Thyroid gland (tissue), 4 donors: Measurements from ENCODE around the gene SRGAP2B.
"Not testable (repeated sequence)": the region's sequence is repeated elsewhere in the genome, so short reads cannot be mapped to it uniquely, and the experiment has no call there.

ENCODE experiments used
- CTCF ChIP-seq, 6 experiments: fragments of 200-600 bp in 3 of 6; fragments of 450-650 bp in 3 of 6; sonication (generic) in 3 of 6; IDR thresholded peaks; one replicate each; pipeline ENCODE4 v1.5.1; 2016 to 2019; ENCODE audit warnings: antibody characterized with exemption in 6 of 6, mild to moderate bottlenecking in 2 of 6, inconsistent platforms in 1 of 6, moderate library complexity in 1 of 6
- POLR2A ChIP-seq, 2 donors: fragments of 450-650 bp; IDR thresholded peaks; one replicate each; pipeline ENCODE4 v1.6.1; 2017; ENCODE audit warnings: antibody characterized with exemption in 2 of 2, mild to moderate bottlenecking in 2 of 2, moderate library complexity in 1 of 2

DNA sequence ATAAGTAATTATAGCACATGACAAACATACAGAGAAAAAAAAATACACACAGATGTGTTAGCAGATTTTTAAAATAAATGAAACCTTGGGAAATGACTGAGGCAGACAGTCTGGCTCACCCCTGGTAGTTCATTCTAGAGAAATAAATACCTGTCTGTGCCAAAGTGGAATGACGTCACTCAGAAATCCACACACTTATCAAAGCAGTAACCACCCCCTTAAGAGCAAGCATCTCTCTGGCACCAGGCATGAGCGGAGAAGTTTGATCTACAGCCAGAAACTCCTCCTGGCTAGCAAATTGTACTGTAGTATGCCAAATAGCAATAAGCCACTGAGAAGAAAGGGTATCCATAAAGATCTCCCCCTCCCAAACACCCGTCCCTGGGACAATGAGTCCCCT, 131.6 kb downstream of the SRGAP2B start:
- not testable (repeated sequence) for TF ChIP-seq POLR2A, CTCF (IDR thresholded peaks at IDR 0.05)
